ENCODE measurements around the gene CDH8. TPM values are rescaled to one million over a fixed set of nuclear protein-coding genes. Genes with fewer than 3 reads are reported as not detected.

Gene CDH8
- total RNA-seq, 1 donor from 2014 or later = not detected

GRCh38 chr16:61891460-61891859 lies 144.8 kb downstream of the CDH8 start:
- ATAC-seq = no peak
- DNase-seq (ENCODE audit: missing footprints) = no peak
- intact Hi-C loops (cut with DNase I) = no loop called here

DNA sequence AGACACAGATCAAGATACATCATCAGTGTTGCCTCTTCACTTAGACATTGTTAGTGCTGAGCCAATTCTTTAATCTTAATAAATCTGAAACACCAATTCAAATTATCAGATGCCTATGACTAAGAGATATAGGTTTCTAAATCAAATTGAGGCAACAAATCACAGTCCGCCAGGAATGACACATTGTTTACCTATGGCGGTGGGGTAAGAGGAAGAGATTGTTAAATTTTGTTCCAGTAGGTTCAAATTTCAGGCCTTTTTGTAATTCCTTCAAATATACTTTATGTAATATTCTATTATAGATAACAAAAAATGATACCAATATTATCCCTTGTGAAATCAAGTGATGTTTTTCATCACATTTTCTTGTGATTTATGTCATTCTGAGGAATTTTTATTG lies 145.9 kb downstream of the CDH8 start:
- intact Hi-C loops (cut with DNase I) = no loop called here
- ATAC-seq (no peak), DNase-seq (ENCODE audit: missing footprints) (no peak)

DNA sequence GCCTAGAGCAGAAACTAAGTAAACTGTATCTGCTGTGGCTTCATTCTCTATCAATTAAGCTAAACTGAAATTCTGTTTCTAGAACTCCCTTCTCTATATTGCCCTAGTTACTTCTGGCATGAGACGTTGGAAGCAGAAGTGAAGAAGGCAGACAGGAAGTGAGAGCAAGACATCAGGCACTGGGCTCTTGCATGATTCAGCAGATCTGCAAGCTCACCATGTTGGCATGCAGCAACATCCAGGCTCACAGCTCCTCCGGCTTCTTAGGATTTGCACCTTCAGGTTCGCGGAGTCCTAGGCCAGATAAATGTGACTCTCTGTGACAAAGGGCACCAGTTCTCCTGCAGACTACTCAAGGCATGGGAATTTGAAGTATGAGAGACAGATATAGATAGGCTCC lies 148.3 kb downstream of the CDH8 start:
- intact Hi-C loops (cut with DNase I) = no loop called here
- ATAC-seq = no peak
- no peak for DNase-seq (ENCODE audit: missing footprints)

GRCh38 chr16:61885343-61885742 lies 150.9 kb downstream of the CDH8 start:
- DNase-seq (ENCODE audit: missing footprints) (no peak), ATAC-seq (no peak)
- intact Hi-C loops (cut with DNase I) = no loop called here

DNA sequence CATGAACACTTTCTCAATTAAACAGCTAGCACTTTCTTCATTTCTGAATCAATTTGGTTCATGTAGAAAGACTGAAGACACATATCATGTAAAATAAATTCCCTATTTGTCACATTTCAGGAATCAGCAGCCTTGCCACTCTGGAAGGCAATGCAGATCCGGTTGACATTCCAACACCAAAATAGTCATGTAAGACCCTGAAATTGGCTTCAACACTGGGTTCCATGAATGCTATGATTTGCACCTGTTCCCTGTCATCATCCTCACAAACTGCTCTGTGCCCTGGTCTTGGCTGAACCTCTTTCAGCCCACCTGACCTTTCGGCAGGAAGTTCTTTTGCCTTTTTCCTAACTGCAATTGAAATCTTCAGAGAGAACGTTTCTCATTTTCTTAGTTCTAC lies 156.9 kb downstream of the CDH8 start:
- DNase-seq (ENCODE audit: missing footprints) (no peak), ATAC-seq (no peak)
- intact Hi-C loops (cut with DNase I) = no loop called here

DNA sequence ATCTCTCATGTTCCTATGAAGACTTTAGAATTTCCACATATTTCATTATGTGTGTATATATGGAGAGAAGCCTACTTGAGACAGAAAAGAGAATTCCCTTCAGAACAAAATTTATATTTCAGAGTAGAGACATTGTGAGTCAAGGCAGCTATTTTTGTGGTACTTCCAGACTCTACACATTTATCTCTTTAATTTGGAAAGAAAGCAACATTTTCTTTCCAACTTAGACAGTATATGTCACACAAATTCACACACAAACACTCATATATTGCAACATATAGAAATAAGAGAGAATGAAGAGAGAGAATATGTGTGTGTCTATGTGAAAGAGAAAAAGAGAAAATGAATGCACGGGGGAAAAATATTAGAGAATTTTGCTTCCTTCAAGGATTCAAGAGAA lies 158.8 kb downstream of the CDH8 start:
- no peak for ATAC-seq

DNA sequence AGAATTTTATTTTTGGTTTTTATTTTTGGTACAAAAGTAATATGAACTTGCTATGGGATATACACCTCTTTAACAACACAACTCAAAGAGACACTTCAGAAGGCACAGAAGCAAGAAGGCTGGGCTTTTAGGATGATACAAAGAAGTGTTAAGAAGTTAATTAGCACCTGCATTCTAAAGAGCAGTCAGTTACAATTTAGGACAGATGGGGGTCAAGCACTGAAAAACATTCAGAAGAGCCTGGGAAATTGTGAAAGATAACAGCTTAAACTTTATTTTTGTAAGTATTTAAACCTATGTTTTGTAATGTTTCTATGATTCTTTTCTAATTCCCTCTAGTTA lies 163.5 kb downstream of the CDH8 start:
- no peak for ATAC-seq

More for the DNA sequence above, 158.8 kb downstream of the CDH8 start:
- intact Hi-C loops (cut with DNase I) = no loop called here
- no peak for DNase-seq (ENCODE audit: missing footprints)

DNA sequence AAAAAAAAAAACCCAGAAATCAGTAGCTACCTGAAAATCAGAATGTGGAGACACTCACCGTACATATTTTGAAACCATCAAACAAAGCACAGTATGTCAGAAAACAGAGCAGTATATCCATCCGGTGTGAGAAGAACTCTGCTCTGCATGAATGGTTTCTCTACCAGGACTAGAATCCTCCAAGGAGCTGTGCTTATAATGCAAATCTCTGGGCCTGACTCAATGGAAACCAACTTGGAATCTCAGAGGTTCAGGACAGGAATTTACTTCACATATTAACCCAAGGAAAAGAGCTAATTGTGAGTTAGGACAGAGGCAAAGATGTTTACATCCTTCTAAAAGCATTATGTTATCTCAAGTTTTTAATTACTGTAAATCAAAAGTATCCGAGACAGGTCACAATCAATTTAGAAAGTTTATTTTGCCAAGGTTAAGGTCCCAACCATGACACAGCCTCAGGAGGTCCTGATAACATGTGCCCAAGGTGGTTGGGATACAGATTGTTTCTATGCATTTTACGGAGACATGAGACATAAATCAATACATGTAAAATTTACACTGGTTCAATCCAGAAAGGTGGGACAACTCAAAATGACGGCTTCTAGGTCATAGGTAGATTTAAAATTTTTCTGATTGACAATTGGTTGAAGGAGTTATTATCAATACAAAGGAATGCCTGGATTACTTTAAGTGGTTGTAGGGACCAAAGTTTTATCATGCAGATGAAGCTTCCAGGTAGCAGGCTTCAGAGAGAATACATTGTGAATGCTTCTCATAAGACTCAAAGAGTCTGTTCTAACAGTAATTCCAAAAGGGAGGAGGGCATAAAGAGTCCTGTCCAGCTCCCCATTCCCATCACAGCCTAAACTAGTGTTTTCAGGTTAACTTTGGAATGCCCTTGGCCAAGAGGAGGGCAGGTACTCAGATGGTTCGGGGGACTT lies 164.1 kb downstream of the CDH8 start:
- intact Hi-C loops (cut with DNase I) = no loop called here
- no peak for DNase-seq (ENCODE audit: missing footprints)
- no peak for ATAC-seq

More for the DNA sequence above, 163.5 kb downstream of the CDH8 start:
- no peak for DNase-seq (ENCODE audit: missing footprints)
- intact Hi-C loops (cut with DNase I) = no loop called here

- no peak for ATAC-seq
- intact Hi-C loops (cut with DNase I) = no loop called here
- no peak for DNase-seq (ENCODE audit: missing footprints)
Measured at GRCh38 chr16:61862221-61863155, 173.8 kb downstream of the CDH8 start.

- ATAC-seq = no peak
- DNase-seq (ENCODE audit: missing footprints) = no peak
- intact Hi-C loops (cut with DNase I) = no loop called here
Measured at GRCh38 chr16:61858988-61859387, 177.2 kb downstream of the CDH8 start.

DNA sequence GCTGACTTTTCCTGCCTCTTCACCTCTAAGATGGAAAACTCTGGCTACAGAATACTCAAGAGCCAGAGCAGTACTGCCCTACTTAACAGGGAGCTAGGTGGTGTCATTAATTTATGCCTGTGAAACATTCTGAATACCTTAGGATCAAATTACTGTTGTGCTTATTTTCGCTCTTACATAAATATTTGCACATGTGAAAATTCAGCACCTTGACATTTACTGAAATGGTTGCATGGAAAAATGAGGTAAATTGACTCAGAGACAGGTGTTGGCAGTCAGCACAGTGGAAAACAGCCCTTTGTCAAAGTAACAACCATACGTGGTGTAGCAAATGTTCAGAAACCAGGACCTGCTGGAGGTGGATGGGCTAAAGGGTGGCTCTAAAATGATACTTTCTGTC lies 193.6 kb downstream of the CDH8 start:
- intact Hi-C loops (cut with DNase I) = no loop called here
- DNase-seq (ENCODE audit: missing footprints) (no peak), ATAC-seq (no peak)

DNA sequence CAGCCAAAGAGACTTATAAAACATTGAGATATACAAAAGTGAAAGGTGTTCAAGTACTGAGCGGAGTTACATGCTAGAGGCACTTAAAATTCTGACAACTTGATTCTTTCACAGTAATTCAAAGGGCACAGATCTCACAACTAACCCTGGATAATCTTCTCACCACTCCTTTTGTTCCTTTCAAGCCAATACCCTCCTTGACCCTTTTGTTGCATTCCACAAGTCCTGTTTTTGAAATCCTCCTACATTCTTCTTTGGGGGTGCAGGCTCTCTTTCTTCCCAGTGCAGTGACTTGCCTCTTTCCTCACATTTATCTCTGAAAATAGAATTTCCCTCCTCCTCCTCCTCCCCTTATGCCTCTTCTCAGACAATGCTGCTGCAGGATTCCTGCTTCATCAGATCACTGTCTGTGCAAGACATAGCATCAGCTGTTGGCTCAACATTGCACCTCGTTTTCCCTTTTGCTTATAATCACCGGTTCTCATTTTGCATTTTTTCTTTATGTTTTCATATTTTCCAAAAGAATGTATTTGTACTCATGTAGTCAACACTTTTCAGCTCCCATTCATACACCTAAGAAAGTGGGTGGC lies 199.3 kb downstream of the CDH8 start:
- DNase-seq (ENCODE audit: missing footprints) (no peak), ATAC-seq (no peak)
- intact Hi-C loops (cut with DNase I) = no loop called here

DNA sequence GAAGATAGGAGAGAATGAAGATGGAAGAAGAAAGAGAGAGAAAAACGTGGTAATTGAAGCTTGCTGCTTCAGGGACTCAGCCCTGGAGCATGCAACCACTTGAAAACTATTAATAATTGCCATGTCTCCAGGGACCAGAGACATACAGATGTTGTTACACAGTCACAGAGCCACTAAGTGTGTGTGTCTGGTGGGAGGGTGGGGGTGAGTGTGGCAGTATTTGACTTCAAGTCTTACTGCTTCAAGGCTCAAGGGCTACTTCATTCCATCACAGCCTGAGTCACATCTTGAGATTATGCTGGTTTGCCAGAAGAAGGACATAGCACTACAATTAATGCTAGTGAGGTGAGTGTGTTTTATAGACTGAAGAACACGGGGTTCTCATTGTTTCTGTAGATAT lies 202.2 kb downstream of the CDH8 start:
- intact Hi-C loops (cut with DNase I) = no loop called here
- DNase-seq (ENCODE audit: missing footprints) (no peak), ATAC-seq (no peak)

- ATAC-seq (no peak), DNase-seq (ENCODE audit: missing footprints) (no peak)
- intact Hi-C loops (cut with DNase I) = no loop called here
Measured at GRCh38 chr16:61831351-61831917, 204.8 kb downstream of the CDH8 start.

GRCh38 chr16:61829631-61830030 lies 206.6 kb downstream of the CDH8 start:
- intact Hi-C loops (cut with DNase I) = no loop called here

DNA sequence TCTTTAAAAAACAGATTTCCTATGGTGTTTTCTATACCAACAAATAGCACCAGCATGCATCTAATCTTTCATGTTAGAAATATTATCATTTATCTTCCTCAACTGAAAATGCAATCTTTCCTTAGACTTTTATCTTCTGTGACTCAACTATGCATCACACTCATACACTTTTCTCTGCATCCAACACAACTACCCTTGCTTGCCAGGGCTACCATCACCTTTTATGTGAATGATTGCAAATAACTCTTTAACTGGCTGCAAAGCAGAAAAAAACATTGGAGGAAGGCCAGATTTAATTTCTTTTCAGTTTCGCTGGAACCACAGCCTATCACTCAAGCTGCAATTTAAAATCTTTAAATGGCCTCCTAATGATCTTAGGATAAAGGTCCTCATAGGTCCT lies 212.9 kb downstream of the CDH8 start:
- DNase-seq (ENCODE audit: missing footprints) (no peak), ATAC-seq (no peak)
- intact Hi-C loops (cut with DNase I) = no loop called here

More at GRCh38 chr16:61829631-61830030, 206.6 kb downstream of the CDH8 start:
- ATAC-seq (no peak), DNase-seq (ENCODE audit: missing footprints) (no peak)

DNA sequence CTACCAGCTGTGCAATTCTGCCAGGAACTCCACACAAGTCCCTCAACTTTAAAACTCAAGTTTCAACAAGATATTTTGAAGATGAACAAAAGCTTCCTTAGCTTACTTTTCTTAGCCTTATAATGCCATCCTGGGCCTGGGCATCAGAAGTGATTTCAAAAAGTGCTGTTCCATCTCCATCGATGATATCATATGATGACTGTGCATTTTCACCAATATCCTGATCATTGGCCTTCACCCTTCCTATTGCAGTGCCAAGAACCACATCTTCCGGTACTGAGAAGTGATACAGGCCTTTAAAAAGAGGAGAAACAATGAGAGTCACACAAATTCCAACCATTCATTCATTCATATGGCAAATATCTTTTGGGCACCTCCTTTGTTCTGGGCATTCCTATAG lies 215.4 kb downstream of the CDH8 start:
- no peak for DNase-seq (ENCODE audit: missing footprints)
- intact Hi-C loops (cut with DNase I) = no loop called here
- ATAC-seq = no peak

GRCh38 chr16:61820398-61820797 lies 215.8 kb downstream of the CDH8 start:
- no peak for ATAC-seq
- no peak for DNase-seq (ENCODE audit: missing footprints)
- intact Hi-C loops (cut with DNase I) = no loop called here

DNA sequence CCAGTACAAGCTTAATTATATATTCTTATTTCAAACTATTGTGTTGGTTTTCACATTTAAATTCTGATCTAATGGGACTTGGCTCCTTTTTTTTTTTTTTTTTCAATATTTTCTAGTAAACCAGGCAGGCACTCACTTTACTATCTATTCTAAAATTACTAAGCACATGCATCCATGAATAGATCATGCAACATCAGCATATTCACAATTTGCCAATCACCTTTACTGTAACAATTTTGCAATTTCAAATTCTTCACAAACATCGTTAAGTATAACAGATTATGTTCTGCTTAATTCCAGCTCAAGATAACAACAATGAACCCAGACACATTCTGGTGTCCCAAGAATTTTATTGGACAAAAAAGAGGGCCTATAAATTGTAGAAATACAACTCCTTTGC lies 217.4 kb downstream of the CDH8 start:
- intact Hi-C loops (cut with DNase I) = no loop called here
- no peak for DNase-seq (ENCODE audit: missing footprints)
- ATAC-seq = no peak
